ENCODE data around the gene PKHD1.
A peak's percentile ranks its signal among the peaks of the same experiment; 100 is the strongest.

The PKHD1 gene

DNA sequence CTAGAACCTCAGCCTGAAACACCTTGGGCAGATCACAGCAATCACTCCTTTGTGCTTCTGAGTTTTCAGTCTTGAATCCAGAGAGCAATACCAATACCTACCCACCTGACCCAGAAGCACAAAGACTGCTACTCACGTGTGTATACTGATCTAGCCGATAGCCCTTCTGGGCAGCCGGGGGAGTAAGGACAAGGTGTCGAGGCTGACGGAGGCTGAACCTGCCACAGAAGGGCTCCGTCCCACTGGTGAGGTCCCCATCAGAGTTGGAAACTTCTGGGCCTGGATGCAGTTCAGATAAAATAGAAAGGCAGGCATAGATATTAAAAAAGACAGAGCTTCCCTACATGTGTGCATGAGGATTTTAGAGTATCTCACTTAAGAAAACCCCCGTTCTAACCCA, 32.0 kb downstream of the PKHD1 start:
- no peak for TF ChIP-seq CREB1 (IDR thresholded peaks at IDR 0.05; ENCODE audit: low read depth)
- no peak for TF ChIP-seq FOXM1 (IDR thresholded peaks at IDR 0.05; ENCODE audit: borderline replicate concordance, low read depth)
- no peak for TF ChIP-seq EGR1 (IDR thresholded peaks at IDR 0.05)
- no peak for TF ChIP-seq REST (IDR thresholded peaks at IDR 0.05; ENCODE audit: low read depth)
- TF ChIP-seq ZBTB7A (IDR thresholded peaks at IDR 0.05; ENCODE audit: low read depth): no peak
- no peak for TF ChIP-seq TCF12 (IDR thresholded peaks at IDR 0.05; ENCODE audit: low read depth)
- TF ChIP-seq YY1 (IDR thresholded peaks at IDR 0.05; ENCODE audit: low read depth): no peak
- TF ChIP-seq CEBPB (IDR thresholded peaks at IDR 0.05): no peak
- TF ChIP-seq MAX (IDR thresholded peaks at IDR 0.05): no peak
- no peak for TF ChIP-seq NFIC (IDR thresholded peaks at IDR 0.05)
- no peak for TF ChIP-seq TEAD4 (IDR thresholded peaks at IDR 0.05)
- TF ChIP-seq EP300 (IDR thresholded peaks at IDR 0.05; ENCODE audit: borderline replicate concordance): no peak
- TF ChIP-seq TAF1 (IDR thresholded peaks at IDR 0.05; ENCODE audit: low read depth): no peak
- no peak for TF ChIP-seq RAD21 (IDR thresholded peaks at IDR 0.05; ENCODE audit: low read depth)
- TF ChIP-seq, protein P1, sequence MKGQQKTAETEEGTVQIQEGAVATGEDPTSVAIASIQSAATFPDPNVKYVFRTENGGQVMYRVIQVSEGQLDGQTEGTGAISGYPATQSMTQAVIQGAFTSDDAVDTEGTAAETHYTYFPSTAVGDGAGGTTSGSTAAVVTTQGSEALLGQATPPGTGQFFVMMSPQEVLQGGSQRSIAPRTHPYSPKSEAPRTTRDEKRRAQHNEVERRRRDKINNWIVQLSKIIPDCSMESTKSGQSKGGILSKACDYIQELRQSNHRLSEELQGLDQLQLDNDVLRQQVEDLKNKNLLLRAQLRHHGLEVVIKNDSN (IDR thresholded peaks at IDR 0.05): no peak

DNA sequence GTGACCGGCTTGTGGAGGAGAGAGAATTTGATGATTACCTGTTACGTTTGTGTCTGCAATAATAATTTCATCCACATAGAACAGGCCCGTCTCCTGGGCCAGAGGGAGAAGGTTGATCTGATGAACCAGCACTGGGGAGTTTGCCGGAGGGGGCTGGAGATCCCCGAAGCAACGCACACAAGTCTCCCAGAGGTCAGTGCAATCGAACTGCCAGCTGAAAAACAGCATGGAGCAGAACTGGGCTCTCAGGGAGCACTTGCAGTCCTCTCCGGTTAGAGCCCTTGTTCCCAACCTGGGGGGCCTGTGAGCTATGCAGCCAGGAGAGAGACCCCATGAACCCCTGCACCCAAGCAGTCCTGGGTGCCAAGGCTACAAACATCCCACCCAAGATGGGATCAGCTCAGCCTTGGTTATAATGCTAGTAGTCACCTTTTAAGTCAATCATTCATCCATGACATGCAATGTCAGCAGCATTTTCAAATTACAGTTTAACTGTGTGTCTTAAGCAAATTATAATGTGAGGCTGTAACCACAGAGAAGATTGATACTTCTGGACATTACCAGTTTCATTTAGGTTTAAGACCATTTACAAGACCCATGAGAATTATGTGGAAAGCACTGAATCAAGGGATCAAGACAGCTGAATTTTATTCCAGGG, 34.2 kb downstream of the PKHD1 start:
- TF ChIP-seq YY1 (IDR thresholded peaks at IDR 0.05; ENCODE audit: low read depth): no peak
- no peak for TF ChIP-seq ZBTB7A (IDR thresholded peaks at IDR 0.05; ENCODE audit: low read depth)
- TF ChIP-seq REST (IDR thresholded peaks at IDR 0.05; ENCODE audit: low read depth): no peak
- TF ChIP-seq RAD21 (IDR thresholded peaks at IDR 0.05; ENCODE audit: low read depth): no peak
- TF ChIP-seq CEBPB (IDR thresholded peaks at IDR 0.05): no peak

DNA sequence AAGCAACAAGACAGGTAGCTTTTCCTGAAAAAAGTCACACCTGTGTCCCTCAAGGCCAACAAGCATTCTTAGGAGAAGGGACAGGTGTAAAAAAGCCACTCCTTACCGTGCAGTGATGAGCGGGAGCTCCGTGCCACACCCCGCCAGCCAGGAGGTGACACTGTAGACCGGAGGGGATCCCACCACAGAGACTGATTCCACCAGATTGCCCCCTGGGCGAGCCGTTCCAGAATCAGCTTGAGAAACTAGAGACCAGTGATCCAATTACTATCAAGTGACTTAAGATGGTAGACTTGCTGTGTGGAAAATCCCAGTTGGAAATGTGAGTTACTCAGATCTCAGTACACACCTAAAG, 37.4 kb downstream of the PKHD1 start:
- TF ChIP-seq, protein P1 (IDR thresholded peaks at IDR 0.05): no peak
- no peak for TF ChIP-seq TAF1 (IDR thresholded peaks at IDR 0.05; ENCODE audit: low read depth)
- no peak for TF ChIP-seq FOXM1 (IDR thresholded peaks at IDR 0.05; ENCODE audit: borderline replicate concordance, low read depth)
- no peak for TF ChIP-seq CEBPB (IDR thresholded peaks at IDR 0.05)
- no peak for TF ChIP-seq NFIC (IDR thresholded peaks at IDR 0.05)
- TF ChIP-seq TEAD4 (IDR thresholded peaks at IDR 0.05): no peak
- no peak for TF ChIP-seq RAD21 (IDR thresholded peaks at IDR 0.05; ENCODE audit: low read depth)
- TF ChIP-seq CREB1 (IDR thresholded peaks at IDR 0.05; ENCODE audit: low read depth): no peak
- no peak for TF ChIP-seq YY1 (IDR thresholded peaks at IDR 0.05; ENCODE audit: low read depth)
- TF ChIP-seq EGR1 (IDR thresholded peaks at IDR 0.05): no peak
- no peak for TF ChIP-seq MAX (IDR thresholded peaks at IDR 0.05)

- TF ChIP-seq CEBPB (IDR thresholded peaks at IDR 0.05) (0 out of 2 replicates have a peak, but pooled peaks have one; percentile 24), NFIC (IDR thresholded peaks at IDR 0.05) (no peak), YY1 (IDR thresholded peaks at IDR 0.05; ENCODE audit: low read depth) (no peak), RAD21 (IDR thresholded peaks at IDR 0.05; ENCODE audit: low read depth) (peak; percentile 47)
Measured at GRCh38 chr6:52049252-52050050, 38.0 kb downstream of the PKHD1 start.

DNA sequence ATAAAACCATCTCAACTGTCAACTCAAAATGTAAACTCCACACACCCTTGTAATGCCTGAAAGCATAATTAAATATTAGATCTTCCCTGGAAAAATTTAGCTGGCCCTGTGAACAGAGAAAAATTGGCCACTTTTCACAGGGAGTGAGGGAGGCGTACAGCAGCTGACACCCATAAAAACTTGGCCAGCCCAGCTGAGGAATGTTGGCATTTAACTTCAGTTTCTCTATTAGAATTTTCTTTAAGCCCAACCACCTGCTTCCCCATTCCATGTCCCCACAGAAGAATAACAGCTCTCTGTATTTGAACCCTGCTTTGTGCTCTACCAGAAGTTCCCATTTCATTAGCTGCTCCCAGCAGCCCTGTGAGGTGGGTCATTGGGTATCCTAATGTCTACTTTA, 41.0 kb downstream of the PKHD1 start:
- TF ChIP-seq CEBPB (IDR thresholded peaks at IDR 0.05): no peak
- no peak for TF ChIP-seq FOXM1 (IDR thresholded peaks at IDR 0.05; ENCODE audit: borderline replicate concordance, low read depth)
- TF ChIP-seq YY1 (IDR thresholded peaks at IDR 0.05; ENCODE audit: low read depth): no peak

DNA sequence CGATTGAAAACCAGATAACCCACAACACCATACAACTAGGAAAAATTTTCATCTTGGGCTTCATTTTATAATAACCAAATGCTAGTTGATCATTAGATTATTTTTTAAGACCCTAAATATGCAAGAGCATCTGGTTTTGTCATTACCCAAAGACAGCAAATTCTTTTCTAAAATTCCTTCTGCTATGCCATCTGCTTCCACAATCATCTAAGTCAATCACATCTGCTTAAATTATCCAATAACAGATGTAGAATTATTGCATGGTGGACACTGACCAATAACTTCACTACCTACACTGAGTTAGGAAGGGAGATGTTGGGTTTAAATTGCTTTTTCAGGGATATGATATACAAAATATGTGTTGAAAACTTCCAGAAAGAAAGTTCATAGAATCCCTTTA, 41.9 kb downstream of the PKHD1 start:
- TF ChIP-seq TEAD4 (IDR thresholded peaks at IDR 0.05) (no peak), REST (IDR thresholded peaks at IDR 0.05; ENCODE audit: low read depth) (no peak), TCF12 (IDR thresholded peaks at IDR 0.05; ENCODE audit: low read depth) (no peak), ZBTB7A (IDR thresholded peaks at IDR 0.05; ENCODE audit: low read depth) (no peak), MAX (IDR thresholded peaks at IDR 0.05) (no peak), CEBPB (IDR thresholded peaks at IDR 0.05) (no peak), FOXM1 (IDR thresholded peaks at IDR 0.05; ENCODE audit: borderline replicate concordance, low read depth) (no peak), NFIC (IDR thresholded peaks at IDR 0.05) (no peak), RAD21 (IDR thresholded peaks at IDR 0.05; ENCODE audit: low read depth) (no peak), TAF1 (IDR thresholded peaks at IDR 0.05; ENCODE audit: low read depth) (no peak), CREB1 (IDR thresholded peaks at IDR 0.05; ENCODE audit: low read depth) (no peak), EGR1 (IDR thresholded peaks at IDR 0.05) (no peak), EP300 (IDR thresholded peaks at IDR 0.05; ENCODE audit: borderline replicate concordance) (no peak), YY1 (IDR thresholded peaks at IDR 0.05; ENCODE audit: low read depth) (no peak)
- TF ChIP-seq, protein P1 (IDR thresholded peaks at IDR 0.05): no peak

Data from Ishikawa (cell line).